ENCODE measurements around the gene TMEM184C. TPM values are rescaled to one million over a fixed set of nuclear protein-coding genes. Genes with fewer than 3 reads are reported as not detected.

Gene TMEM184C
- total and polyA plus RNA-seq, 2 of the 8 experiments (the other 6 are each of a cell fraction or from before 2014, with no cell fraction given): 11.1 to 42.4 TPM

DNA sequence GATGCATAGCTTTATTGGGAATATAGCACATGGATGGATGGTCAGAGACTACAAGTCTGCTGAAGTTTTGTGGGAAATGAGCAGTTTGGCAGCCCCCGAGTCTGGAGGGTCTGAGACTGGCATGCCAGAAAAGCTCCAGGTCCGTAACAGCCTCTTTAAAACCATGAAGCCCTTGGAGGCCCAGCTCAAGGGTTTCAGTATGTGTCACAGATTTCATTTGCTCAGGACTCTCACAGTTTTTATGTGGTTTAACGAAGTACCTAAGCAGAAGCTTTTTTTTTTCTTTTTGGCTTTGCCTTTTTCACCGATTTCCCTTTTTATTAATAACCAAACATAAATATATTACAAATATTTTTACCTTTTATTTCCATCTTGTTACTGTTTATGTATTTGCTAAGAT is 30.6 kb upstream of the TMEM184C start:
- Histone ChIP-seq H3K79me2 (ENCODE audit: control insufficient read depth in 1 of 2, insufficient read depth in 2 of 2, low read length in 2 of 2) (no peaks in the 10 kb centered on the region), H4K20me1 (replicated peaks in 1 of 2; ENCODE audit: control insufficient read depth in 1 of 2, insufficient read depth in 2 of 2, low read length in 2 of 2) (no peaks in the 10 kb centered on the region), H2BK12ac (ENCODE audit: low read depth, low read length) (no peak overlapping the region), H3K23ac (ENCODE audit: insufficient read length) (no peak overlapping the region), H3K9me3 (ENCODE audit: insufficient read depth in 2 of 2, low read depth in 1 of 2, low read length in 1 of 2) (peaks cover 3 to 4% of the 10 kb centered on the region in 2 experiments; a peak in 2 of 4 replicates), H3K4ac (replicated peaks; ENCODE audit: insufficient read length, low read depth, low read length) (no peak overlapping the region), H3K4me3 (ENCODE audit: extremely low read depth in 1 of 4, insufficient read depth in 2 of 4, low read depth in 3 of 4, low read length in 4 of 4) (no peak overlapping the region), H2BK15ac (ENCODE audit: low read length) (no peak overlapping the region), H3K9ac (replicated peaks in 1 of 4; ENCODE audit: extremely low read depth in 1 of 4, low read depth in 3 of 4, low read length in 3 of 4) (no peak overlapping the region), H3K79me1 (ENCODE audit: low read depth, low read length) (no peaks in the 10 kb centered on the region), H3K27ac (ENCODE audit: low read depth, low read length) (no peak overlapping the region), H2AFZ (ENCODE audit: low read length) (no peak overlapping the region), H4K8ac (ENCODE audit: extremely low read depth, insufficient read depth, low read length) (no peak overlapping the region), H3K23me2 (ENCODE audit: low read depth, low read length) (no peaks in the 10 kb centered on the region), H3K36me3 (ENCODE audit: control insufficient read depth in 2 of 4, insufficient read depth in 4 of 4, low read length in 3 of 4) (no peaks in the 10 kb centered on the region), H4K91ac (replicated peaks; ENCODE audit: insufficient read length, low read length) (no peak overlapping the region), H2BK120ac (replicated peaks; ENCODE audit: low read depth, low read length) (no peak overlapping the region), H3K4me2 (ENCODE audit: insufficient read depth in 1 of 2, low read depth in 2 of 2, low read length in 2 of 2) (no peak overlapping the region), H3K4me1 (replicated peaks in 1 of 4; ENCODE audit: control insufficient read depth in 3 of 4, insufficient read depth in 4 of 4, low read length in 3 of 4) (peaks cover 0 to 3% (median 0%) of the 10 kb centered on the region in 4 experiments; a peak in 1 of 7 replicates), H3K14ac (ENCODE audit: insufficient read length) (no peak overlapping the region), H3K27me3 (replicated peaks in 1 of 4; ENCODE audit: control insufficient read depth in 3 of 4, extremely low read depth in 1 of 4, insufficient read depth in 3 of 4, low read length in 3 of 4) (no peaks in the 10 kb centered on the region), H4K5ac (ENCODE audit: insufficient read length, low read depth, low read length) (no peak overlapping the region), H3K18ac (ENCODE audit: extremely low read depth, low read length) (no peak overlapping the region), H2AK5ac (ENCODE audit: low read depth, low read length) (no peak overlapping the region), H2BK20ac (ENCODE audit: low read length) (no peak overlapping the region), H2BK5ac (ENCODE audit: low read depth, low read length) (no peak overlapping the region), H3K56ac (replicated peaks; ENCODE audit: insufficient read length, low read depth, low read length) (no peak overlapping the region)
- FAIRE-seq (no peak), DNase-seq (ENCODE audit: low read depth in 1 of 2, low spot score in 2 of 2) (no peak)
- ChIA-PET CTCF (ENCODE audit: partially characterized antibody) (interaction anchor here (0.5 to 1.7 kb wide), 8 partner anchors 16 to 904 kb away, joined by 3 to 5 read pairs (median 4); no protein-coding TSS in a partner anchor), POLR2A (ENCODE audit: partially characterized antibody) (interaction anchor here (0.6 kb wide), 1 partner anchor 62 kb away, joined by 5 read pairs; no protein-coding TSS in a partner anchor)
- no peak for TF ChIP-seq TAF1 (IDR thresholded peaks at IDR 0.05; ENCODE audit: low read depth, low read length)
- no peak for TF ChIP-seq FOSL1 (IDR thresholded peaks at IDR 0.05; ENCODE audit: insufficient read depth, low read depth, low read length)
- 91 to 100% methylated on average over 1 to 4 of the region's 4 CpGs for WGBS, 2 experiments (ENCODE audit: extremely low coverage in 1 of 2, insufficient coverage in 1 of 2, insufficient read length in 1 of 2, insufficient replicate concordance in 2 of 2, low coverage in 1 of 2, low lambda C conversion rate in 2 of 2, missing lambda C conversion rate in 1 of 2)

Data from H1 (cell line).